ENCODE results near the gene RET.
A peak's percentile ranks its signal among the peaks of the same experiment; 100 is the strongest.

The RET gene

DNA sequence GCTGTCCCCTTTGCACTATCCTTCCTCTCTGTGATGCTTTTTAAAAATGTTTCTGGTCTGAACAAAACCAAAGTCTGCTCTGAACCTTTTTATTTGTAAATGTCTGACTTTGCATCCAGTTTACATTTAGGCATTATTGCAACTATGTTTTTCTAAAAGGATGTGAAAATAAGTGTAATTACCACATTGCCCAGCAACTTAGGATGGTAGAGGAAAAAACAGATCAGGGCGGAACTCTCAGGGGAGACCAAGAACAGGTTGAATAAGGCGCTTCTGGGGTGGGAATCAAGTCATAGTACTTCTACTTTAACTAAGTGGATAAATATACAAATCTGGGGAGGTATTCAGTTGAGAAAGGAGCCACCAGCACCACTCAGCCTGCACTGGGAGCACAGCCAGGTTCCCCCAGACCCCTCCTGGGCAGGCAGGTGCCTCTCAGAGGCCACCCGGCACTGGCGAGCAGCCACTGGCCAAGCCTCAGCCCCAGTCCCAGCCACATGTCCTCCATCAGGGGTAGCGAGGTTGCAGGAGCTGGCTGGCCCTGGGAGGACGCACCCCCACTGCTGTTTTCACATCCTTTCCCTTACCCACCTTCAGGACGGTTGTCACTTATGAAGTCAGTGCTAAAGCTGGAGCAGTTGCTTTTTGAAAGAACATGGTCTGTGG is 50.0 kb downstream of the RET start:
- Mint-ChIP-seq H3K36me3 (ENCODE audit: insufficient read depth) (peaks cover 2% of the 10 kb centered on the region), H3K4me1 (peaks cover 24% of the 10 kb centered on the region), H3K4me3 (no peak overlapping the region), H3K27ac (ENCODE audit: low read depth) (peak overlapping the region; percentile 4), H3K9me3 (no peaks in the 10 kb centered on the region), H3K27me3 (no peaks in the 10 kb centered on the region)
- ATAC-seq (replicated peaks; ENCODE audit: extremely low read depth, poor library complexity, severe bottlenecking) (peak; percentile 34), DNase-seq (ENCODE audit: low spot score in 2 of 2) (no peak)

GRCh38 chr10:43127442-43127841 is 50.6 kb downstream of the RET start:
- ATAC-seq (replicated peaks; ENCODE audit: extremely low read depth, poor library complexity, severe bottlenecking), result no peak
- peaks cover 21% of the 10 kb centered on the region for H3K4me1 Mint-ChIP-seq
- peaks cover 2% of the 10 kb centered on the region for H3K36me3 Mint-ChIP-seq (ENCODE audit: insufficient read depth)
- no peak for DNase-seq (ENCODE audit: low spot score in 2 of 2)
- H3K27me3 Mint-ChIP-seq, result no peaks in the 10 kb centered on the region
- no peak overlapping the region for H3K4me3 Mint-ChIP-seq
- H3K27ac Mint-ChIP-seq (ENCODE audit: low read depth), result no peak overlapping the region
- no peaks in the 10 kb centered on the region for H3K9me3 Mint-ChIP-seq

DNA sequence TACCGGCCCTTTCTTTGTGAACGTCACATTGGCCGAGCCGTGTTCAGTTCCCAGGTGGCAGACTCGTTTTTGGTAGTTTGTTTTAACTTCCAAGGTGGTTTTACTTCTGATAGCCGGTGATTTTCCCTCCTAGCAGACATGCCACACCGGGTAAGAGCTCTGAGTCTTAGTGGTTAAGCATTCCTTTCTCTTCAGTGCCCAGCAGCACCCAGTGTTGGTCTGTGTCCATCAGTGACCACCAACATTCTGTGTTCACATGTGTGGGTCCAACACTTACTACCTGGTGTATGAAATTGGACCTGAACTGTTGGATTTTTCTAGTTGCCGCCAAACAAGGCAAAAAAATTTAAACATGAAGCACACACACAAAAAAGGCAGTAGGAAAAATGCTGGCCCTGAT is 51.5 kb downstream of the RET start:
- Mint-ChIP-seq H3K36me3 (ENCODE audit: insufficient read depth) (peaks cover 2% of the 10 kb centered on the region), H3K27ac (ENCODE audit: low read depth) (no peak overlapping the region), H3K27me3 (no peaks in the 10 kb centered on the region), H3K9me3 (no peaks in the 10 kb centered on the region), H3K4me3 (no peak overlapping the region), H3K4me1 (peaks cover 27% of the 10 kb centered on the region)
- DNase-seq (ENCODE audit: low spot score in 2 of 2) (no peak), ATAC-seq (replicated peaks; ENCODE audit: extremely low read depth, poor library complexity, severe bottlenecking) (no peak)

GRCh38 chr10:43128958-43129706 is 52.3 kb downstream of the RET start:
- DNase-seq (ENCODE audit: low spot score in 2 of 2), result no peak
- peak; percentile 66 for ATAC-seq (replicated peaks; ENCODE audit: extremely low read depth, poor library complexity, severe bottlenecking)
- H3K27me3 Mint-ChIP-seq, result no peaks in the 10 kb centered on the region

DNA sequence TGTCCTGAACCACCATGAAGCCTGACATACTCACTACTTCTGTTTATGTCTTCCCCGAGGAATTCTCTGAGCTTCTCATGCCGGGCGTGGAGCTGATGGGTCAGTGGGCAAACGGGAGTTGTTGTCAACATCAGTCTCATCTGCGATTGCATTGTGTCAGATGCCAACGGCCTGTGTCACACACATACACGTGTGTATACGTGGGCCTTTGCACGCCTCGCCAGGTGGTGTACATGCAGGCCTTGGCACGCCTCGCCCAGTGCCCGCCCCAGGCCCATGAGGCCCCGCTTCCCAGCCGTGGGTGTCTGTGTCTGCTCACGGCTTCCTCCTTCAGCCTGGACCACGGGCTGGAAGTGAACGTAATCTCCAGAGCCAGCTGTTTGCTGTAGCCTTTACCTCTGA is 53.9 kb downstream of the RET start:
- Mint-ChIP-seq H3K9me3 (no peaks in the 10 kb centered on the region), H3K27ac (ENCODE audit: low read depth) (no peak overlapping the region), H3K4me1 (peaks cover 33% of the 10 kb centered on the region), H3K36me3 (ENCODE audit: insufficient read depth) (peaks cover 2% of the 10 kb centered on the region), H3K27me3 (no peaks in the 10 kb centered on the region), H3K4me3 (no peak overlapping the region)
- DNase-seq (ENCODE audit: low spot score in 2 of 2) (no peak), ATAC-seq (replicated peaks; ENCODE audit: extremely low read depth, poor library complexity, severe bottlenecking) (no peak)

More at GRCh38 chr10:43128958-43129706, 52.3 kb downstream of the RET start:
- Mint-ChIP-seq H3K36me3 (ENCODE audit: insufficient read depth) (peaks cover 2% of the 10 kb centered on the region), H3K4me3 (no peak overlapping the region), H3K4me1 (peaks cover 28% of the 10 kb centered on the region), H3K27ac (ENCODE audit: low read depth) (peak overlapping the region; percentile 76), H3K9me3 (no peaks in the 10 kb centered on the region)

DNA sequence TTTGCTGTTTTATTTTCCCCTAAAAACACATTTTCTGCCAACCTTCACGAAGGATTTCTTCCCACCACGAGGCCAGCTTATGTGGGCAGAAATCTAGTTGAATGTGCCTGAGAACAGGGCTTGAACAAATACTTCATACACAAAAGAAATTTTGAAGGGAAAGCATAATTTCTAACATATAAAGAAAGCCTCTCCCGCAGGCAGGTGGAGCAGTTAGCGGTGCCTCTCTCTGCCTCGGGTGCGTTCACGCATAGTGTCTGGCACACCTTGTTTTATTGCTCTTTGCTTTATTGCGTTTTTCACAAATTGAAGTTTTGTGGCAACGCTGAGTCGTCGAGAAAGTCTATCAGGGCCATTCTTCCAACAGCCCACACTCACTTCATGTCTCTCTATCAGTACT is 54.4 kb downstream of the RET start:
- Mint-ChIP-seq H3K36me3 (ENCODE audit: insufficient read depth) (peaks cover 2% of the 10 kb centered on the region), H3K9me3 (no peaks in the 10 kb centered on the region), H3K4me1 (peaks cover 38% of the 10 kb centered on the region), H3K27me3 (no peaks in the 10 kb centered on the region), H3K27ac (ENCODE audit: low read depth) (no peak overlapping the region), H3K4me3 (no peak overlapping the region)
- ATAC-seq (replicated peaks; ENCODE audit: extremely low read depth, poor library complexity, severe bottlenecking), result no peak
- no peak for DNase-seq (ENCODE audit: low spot score in 2 of 2)

DNA sequence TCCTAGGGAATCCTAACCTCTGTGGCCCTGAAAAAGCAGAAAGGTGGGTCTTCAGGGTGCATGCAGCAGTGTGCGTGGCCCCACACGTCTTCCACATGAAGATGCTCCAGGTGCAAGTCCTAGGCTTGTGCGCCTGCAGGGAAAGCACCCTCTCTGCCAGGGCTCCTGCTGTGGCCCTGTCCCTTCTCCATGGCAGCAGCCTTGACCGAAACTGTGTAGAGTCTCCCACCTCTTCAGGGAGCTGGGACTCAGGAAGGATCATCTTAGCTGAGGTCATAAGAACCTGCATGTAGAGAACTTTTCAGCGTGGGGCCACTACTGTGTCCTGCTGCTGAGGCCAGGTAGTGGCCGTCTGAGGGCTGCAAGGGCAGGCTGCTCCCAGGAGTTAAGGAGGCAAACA is 55.0 kb downstream of the RET start:
- no peak overlapping the region for H3K27ac Mint-ChIP-seq (ENCODE audit: low read depth)
- H3K4me1 Mint-ChIP-seq, result peaks cover 34% of the 10 kb centered on the region
- H3K27me3 Mint-ChIP-seq, result no peaks in the 10 kb centered on the region
- no peak overlapping the region for H3K4me3 Mint-ChIP-seq
- H3K36me3 Mint-ChIP-seq (ENCODE audit: insufficient read depth), result peaks cover 2% of the 10 kb centered on the region
- DNase-seq (ENCODE audit: low spot score in 2 of 2) (no peak), ATAC-seq (replicated peaks; ENCODE audit: extremely low read depth, poor library complexity, severe bottlenecking) (no peak)
- H3K9me3 Mint-ChIP-seq, result no peaks in the 10 kb centered on the region

- no peak overlapping the region for H3K27ac Mint-ChIP-seq (ENCODE audit: low read depth)
- DNase-seq (ENCODE audit: low spot score in 2 of 2) (no peak), ATAC-seq (replicated peaks; ENCODE audit: extremely low read depth, poor library complexity, severe bottlenecking) (no peak)
- peaks cover 37% of the 10 kb centered on the region for H3K4me1 Mint-ChIP-seq
- no peaks in the 10 kb centered on the region for H3K9me3 Mint-ChIP-seq
- peaks cover 4% of the 10 kb centered on the region for H3K36me3 Mint-ChIP-seq (ENCODE audit: insufficient read depth)
- H3K27me3 Mint-ChIP-seq, result no peaks in the 10 kb centered on the region
- no peak overlapping the region for H3K4me3 Mint-ChIP-seq
Measured at GRCh38 chr10:43132867-43133787, 56.3 kb downstream of the RET start.

GRCh38 chr10:43134126-43134905 is 57.4 kb downstream of the RET start:
- Mint-ChIP-seq H3K4me1 (peaks cover 35% of the 10 kb centered on the region), H3K36me3 (ENCODE audit: insufficient read depth) (peaks cover 10% of the 10 kb centered on the region), H3K4me3 (no peak overlapping the region), H3K27me3 (no peaks in the 10 kb centered on the region), H3K9me3 (no peaks in the 10 kb centered on the region), H3K27ac (ENCODE audit: low read depth) (no peak overlapping the region)
- ATAC-seq (replicated peaks; ENCODE audit: extremely low read depth, poor library complexity, severe bottlenecking) (no peak), DNase-seq (ENCODE audit: low spot score in 2 of 2) (no peak)

DNA sequence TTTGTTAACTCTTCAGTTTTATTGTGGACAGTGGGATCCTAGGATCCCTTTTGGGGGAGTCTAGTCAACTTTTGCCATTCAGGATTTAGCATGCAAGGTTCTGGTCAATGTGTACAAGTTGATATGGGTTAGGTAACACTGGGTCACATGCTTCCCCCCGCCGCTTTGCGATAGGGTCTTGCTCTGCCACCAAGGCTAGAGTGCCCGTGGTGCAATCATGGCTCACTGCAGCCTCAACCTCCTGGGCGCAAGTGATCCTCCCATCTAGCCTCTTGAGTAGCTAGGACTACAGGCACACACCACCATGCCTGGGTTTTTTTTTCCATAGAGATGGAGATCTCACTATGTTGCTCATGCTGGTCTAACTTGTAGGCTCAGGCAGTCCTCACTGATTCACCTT is 58.2 kb downstream of the RET start:
- peak overlapping the region; percentile 91 for H3K4me3 Mint-ChIP-seq

GRCh38 chr10:43135656-43136055 is 58.8 kb downstream of the RET start:
- ATAC-seq (replicated peaks; ENCODE audit: extremely low read depth, poor library complexity, severe bottlenecking), result no peak
- no peak for DNase-seq (ENCODE audit: low spot score in 2 of 2)
- Mint-ChIP-seq H3K36me3 (ENCODE audit: insufficient read depth) (peaks cover 13% of the 10 kb centered on the region), H3K9me3 (no peaks in the 10 kb centered on the region), H3K27me3 (no peaks in the 10 kb centered on the region), H3K27ac (ENCODE audit: low read depth) (peak overlapping the region; percentile 58), H3K4me3 (peak overlapping the region; percentile 91), H3K4me1 (peaks cover 44% of the 10 kb centered on the region)

More for the DNA sequence above, 58.2 kb downstream of the RET start:
- ATAC-seq (replicated peaks; ENCODE audit: extremely low read depth, poor library complexity, severe bottlenecking) (no peak), DNase-seq (ENCODE audit: low spot score in 2 of 2) (no peak)
- Mint-ChIP-seq H3K27ac (ENCODE audit: low read depth) (peak overlapping the region; percentile 58), H3K4me1 (peaks cover 38% of the 10 kb centered on the region), H3K9me3 (no peaks in the 10 kb centered on the region), H3K27me3 (no peaks in the 10 kb centered on the region), H3K36me3 (ENCODE audit: insufficient read depth) (peaks cover 10% of the 10 kb centered on the region)

DNA sequence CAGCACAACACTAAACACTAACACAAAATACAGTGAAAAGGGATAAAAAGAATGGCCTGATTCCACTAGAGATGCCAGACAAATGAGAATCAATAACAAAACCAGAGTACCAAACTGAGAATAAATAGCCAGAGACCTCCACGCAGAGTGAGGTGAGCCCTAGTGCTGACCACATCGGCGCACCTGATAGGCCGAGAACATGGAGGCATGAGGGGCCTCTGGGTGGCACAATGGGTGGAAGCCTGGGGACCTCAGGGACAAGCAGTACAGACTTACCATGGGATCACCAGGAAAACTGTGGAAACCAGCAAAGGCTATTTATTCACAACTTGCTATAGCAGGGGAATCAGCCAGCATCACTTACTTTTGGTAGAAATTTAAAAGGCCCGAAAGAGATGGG is 59.6 kb downstream of the RET start:
- Mint-ChIP-seq H3K4me1 (peaks cover 49% of the 10 kb centered on the region), H3K27ac (ENCODE audit: low read depth) (no peak overlapping the region), H3K9me3 (no peaks in the 10 kb centered on the region), H3K27me3 (no peaks in the 10 kb centered on the region), H3K36me3 (ENCODE audit: insufficient read depth) (peaks cover 14% of the 10 kb centered on the region), H3K4me3 (peak overlapping the region; percentile 91)
- ATAC-seq (replicated peaks; ENCODE audit: extremely low read depth, poor library complexity, severe bottlenecking) (no peak), DNase-seq (ENCODE audit: low spot score in 2 of 2) (no peak)
